ENCODE results near the gene TCL1B.

TCL1B gene

DNA sequence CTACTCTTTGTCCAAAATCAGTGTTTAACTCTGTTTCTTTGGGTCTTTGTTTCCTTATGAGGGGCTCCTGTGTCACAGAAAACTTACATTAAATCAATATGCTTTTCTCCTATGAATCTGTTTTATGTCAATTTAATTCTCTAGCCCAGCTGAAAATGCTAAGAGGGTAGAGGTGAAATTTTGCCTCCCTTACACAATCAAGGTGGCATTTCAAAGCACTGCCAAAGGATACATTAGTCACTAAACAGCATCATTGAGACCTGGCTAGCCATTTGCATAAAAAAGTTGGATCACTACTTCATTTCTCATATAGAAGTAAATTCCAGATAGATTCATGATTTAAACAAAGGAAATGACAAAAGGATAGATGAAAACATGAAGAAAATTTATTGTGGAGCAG is 12.1 kb downstream of the TCL1B start:
- in situ Hi-C loops (cut with HindIII; ENCODE audit: low sequenced_read_pairs), result no loop called here

DNA sequence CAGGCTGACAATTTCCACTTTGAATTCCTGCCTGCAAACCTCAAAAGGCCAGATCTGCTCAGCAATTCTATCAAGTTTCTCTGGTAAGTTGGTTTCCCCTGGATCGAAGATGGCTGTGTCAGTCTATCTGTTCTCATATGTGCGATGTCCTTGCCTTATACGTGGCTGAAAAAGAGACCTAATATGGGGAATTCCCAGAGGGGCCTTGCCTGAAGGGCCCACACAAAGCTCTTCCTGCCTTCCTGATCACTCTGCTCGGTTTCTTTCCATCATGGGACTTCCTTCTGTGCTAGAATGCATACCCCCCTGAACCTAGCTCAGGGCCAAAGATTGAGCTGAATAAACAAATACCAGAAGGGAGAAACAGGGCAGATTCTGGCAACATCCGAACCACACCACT is 13.2 kb downstream of the TCL1B start:
- H3K4me3 ChIP-seq (ENCODE audit: low read depth, low read length), result no peak overlapping the region
- no peak for DNase-seq (ENCODE audit: low read depth)
- TF ChIP-seq, protein P1, sequence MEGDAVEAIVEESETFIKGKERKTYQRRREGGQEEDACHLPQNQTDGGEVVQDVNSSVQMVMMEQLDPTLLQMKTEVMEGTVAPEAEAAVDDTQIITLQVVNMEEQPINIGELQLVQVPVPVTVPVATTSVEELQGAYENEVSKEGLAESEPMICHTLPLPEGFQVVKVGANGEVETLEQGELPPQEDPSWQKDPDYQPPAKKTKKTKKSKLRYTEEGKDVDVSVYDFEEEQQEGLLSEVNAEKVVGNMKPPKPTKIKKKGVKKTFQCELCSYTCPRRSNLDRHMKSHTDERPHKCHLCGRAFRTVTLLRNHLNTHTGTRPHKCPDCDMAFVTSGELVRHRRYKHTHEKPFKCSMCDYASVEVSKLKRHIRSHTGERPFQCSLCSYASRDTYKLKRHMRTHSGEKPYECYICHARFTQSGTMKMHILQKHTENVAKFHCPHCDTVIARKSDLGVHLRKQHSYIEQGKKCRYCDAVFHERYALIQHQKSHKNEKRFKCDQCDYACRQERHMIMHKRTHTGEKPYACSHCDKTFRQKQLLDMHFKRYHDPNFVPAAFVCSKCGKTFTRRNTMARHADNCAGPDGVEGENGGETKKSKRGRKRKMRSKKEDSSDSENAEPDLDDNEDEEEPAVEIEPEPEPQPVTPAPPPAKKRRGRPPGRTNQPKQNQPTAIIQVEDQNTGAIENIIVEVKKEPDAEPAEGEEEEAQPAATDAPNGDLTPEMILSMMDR (IDR thresholded peaks at IDR 0.05; ENCODE audit: low read depth, low read length, missing control alignments), result no peak
- in situ Hi-C loops (cut with HindIII; ENCODE audit: low sequenced_read_pairs), result no loop called here

More for the DNA sequence above, 12.1 kb downstream of the TCL1B start:
- H3K4me3 ChIP-seq (ENCODE audit: low read depth, low read length), result no peak overlapping the region
- no peak for DNase-seq (ENCODE audit: low read depth)
- TF ChIP-seq, protein P1 (IDR thresholded peaks at IDR 0.05; ENCODE audit: low read depth, low read length, missing control alignments), result no peak

DNA sequence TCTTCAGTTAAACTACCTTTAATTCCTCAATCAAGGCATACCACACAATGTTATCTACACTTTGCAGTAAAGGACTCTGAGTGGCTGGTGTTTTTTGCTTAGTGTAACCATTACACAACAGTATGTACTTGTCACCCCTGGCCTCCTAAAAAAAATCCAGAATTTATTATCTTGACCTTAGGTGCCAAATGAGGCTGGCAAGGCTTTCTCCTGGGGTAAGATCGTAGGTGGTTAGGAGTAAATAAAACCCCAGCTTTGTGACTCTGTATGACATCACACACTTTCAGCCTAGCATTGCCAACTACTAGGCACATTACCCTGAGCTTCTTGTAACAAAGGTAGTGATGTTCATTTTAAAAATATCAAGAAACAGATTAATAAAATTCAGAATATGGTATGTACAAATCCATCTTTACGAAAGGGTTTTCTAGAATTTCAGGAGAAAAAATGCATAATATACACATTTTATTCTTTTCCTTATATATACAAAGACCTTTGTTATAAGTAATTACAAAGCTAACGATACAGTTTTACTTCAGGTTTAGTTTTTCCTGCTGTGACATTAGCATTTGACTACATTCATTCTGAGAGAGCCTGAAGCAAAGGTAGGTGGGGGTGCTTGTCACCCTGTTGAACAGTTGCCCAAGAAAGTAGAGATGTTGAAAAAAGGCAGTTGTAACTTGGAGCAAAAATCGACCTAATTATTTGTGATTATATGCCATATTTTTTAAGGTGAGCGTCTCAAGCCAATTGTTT is 14.2 kb downstream of the TCL1B start:
- in situ Hi-C loops (cut with HindIII; ENCODE audit: low sequenced_read_pairs), result no loop called here
- H3K4me3 ChIP-seq (ENCODE audit: low read depth, low read length), result no peak overlapping the region
- TF ChIP-seq, protein P1 (IDR thresholded peaks at IDR 0.05; ENCODE audit: low read depth, low read length, missing control alignments), result no peak
- no peak for DNase-seq (ENCODE audit: low read depth)

DNA sequence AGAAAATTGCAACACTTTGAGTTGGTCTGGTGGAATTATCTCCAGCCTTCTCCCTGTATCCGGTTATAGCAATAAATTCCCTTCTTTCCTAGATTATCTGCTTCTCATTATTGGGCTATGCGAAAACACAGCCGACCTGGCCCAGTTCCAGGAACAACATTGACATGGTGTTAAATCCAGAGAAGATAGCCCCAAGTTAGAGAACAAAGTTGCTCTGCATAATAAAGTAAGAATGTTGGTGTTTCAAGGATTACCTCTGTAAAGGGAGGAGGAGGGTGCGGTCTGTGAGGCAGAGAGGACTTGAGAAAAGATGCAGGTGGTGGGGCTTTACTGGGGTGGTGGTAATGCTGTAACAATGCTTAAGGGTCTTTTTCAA is 15.6 kb downstream of the TCL1B start:
- in situ Hi-C loops (cut with HindIII; ENCODE audit: low sequenced_read_pairs), result no loop called here
- DNase-seq (ENCODE audit: low read depth), result no peak

DNA sequence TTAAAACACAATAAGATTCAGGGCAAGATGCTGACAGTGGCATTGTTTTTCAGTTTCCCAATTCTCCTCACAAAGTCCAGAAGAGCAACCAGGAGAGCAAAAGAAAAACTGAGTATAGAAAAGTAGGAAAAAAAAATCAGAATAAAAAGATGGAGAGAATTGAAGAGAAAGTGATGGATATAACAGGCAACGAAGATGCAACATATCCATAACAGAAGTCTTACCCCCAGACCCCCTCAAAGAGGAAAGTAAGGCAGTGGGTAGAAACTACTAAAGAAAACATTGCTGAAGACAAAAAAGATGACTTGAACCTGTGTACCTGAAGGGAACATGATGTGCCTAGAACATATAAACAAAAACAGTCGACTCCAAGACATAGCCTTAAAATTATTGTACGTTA is 17.1 kb downstream of the TCL1B start:
- no peak for DNase-seq (ENCODE audit: low read depth)
- no peak overlapping the region for H3K4me3 ChIP-seq (ENCODE audit: low read depth, low read length)
- TF ChIP-seq, protein P1 (IDR thresholded peaks at IDR 0.05; ENCODE audit: low read depth, low read length, missing control alignments), result no peak
- in situ Hi-C loops (cut with HindIII; ENCODE audit: low sequenced_read_pairs), result no loop called here

More for the DNA sequence above, 15.6 kb downstream of the TCL1B start:
- no peak overlapping the region for H3K4me3 ChIP-seq (ENCODE audit: low read depth, low read length)
- TF ChIP-seq, protein P1 (IDR thresholded peaks at IDR 0.05; ENCODE audit: low read depth, low read length, missing control alignments), result no peak

DNA sequence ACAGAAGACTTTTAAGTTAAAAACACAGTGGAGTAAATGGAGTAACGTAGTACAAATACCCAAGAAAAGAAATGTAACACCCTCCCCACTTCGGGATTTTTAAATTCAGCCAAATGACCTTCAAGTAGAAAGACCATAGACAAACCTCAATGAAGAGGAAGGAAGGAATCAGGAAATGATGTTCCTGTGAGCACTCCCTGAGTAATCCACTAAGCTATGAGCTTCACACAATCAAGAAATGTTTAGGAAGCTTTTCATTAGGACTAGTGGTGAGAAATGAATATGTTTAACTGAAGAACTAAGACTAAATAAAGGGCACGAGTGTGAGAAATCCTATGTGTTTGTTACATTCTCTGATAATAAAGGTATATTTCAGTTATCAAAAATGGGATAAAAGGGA is 17.6 kb downstream of the TCL1B start:
- no peak for DNase-seq (ENCODE audit: low read depth)
- TF ChIP-seq, protein P1 (IDR thresholded peaks at IDR 0.05; ENCODE audit: low read depth, low read length, missing control alignments), result no peak
- no peak overlapping the region for H3K4me3 ChIP-seq (ENCODE audit: low read depth, low read length)
- in situ Hi-C loops (cut with HindIII; ENCODE audit: low sequenced_read_pairs), result no loop called here
